ENCODE measurements around the gene PLCL2. TPM values are rescaled to one million over a fixed set of nuclear protein-coding genes. Genes with fewer than 3 reads are reported as not detected.

The PLCL2 gene
- total and polyA plus RNA-seq, 5 donors from 2014 or later = 27.1 to 42.9 (median 33.5) TPM

- H3K4me1 Mint-ChIP-seq = peaks cover 15 to 34% (median 25%) of the 10 kb centered on the region in 4 donors
These were observed 203.3 kb downstream of the PLCL2 start for GRCh38 chr3:17088017-17088416.

GRCh38 chr3:17088602-17089313 is 204.0 kb downstream of the PLCL2 start:
- H3K4me3 ChIP-seq (ENCODE audit: low read depth, low read length) = no peak overlapping the region
- DNase-seq (peak in 1 of 3 donors; percentile 12), ATAC-seq (ENCODE audit: low read depth in 2 of 2) (no peak)
- no peaks in the 10 kb centered on the region for H3K9me3 ChIP-seq (ENCODE audit: control insufficient read depth in 2 of 2, low read length in 2 of 2)
- no peaks in the 10 kb centered on the region for H3K27me3 Mint-ChIP-seq
- peak overlapping the region; percentile 70 to 85 (median 78) for H3K27ac Mint-ChIP-seq
- peaks cover 0 to 2% (median 0%) of the 10 kb centered on the region in 7 donors for H3K9me3 Mint-ChIP-seq
- H3K4me1 ChIP-seq (ENCODE audit: control insufficient read depth, insufficient read depth, low read length, poor library complexity, severe bottlenecking) = peaks cover 3% of the 10 kb centered on the region
- H3K27ac ChIP-seq (ENCODE audit: insufficient read depth, low read length, poor library complexity, severe bottlenecking) = no peak overlapping the region
- peak overlapping the region in 1 of 4 donors; percentile 13 for H3K4me3 Mint-ChIP-seq
- H3K36me3 Mint-ChIP-seq = peaks cover 49% of the 10 kb centered on the region
- peaks cover 24% of the 10 kb centered on the region for H3K36me3 ChIP-seq (ENCODE audit: control insufficient read depth, insufficient read depth, low read length)
- H3K27me3 ChIP-seq (ENCODE audit: control insufficient read depth, insufficient read depth, low read length) = no peaks in the 10 kb centered on the region
- H3K4me1 Mint-ChIP-seq = peaks cover 14 to 34% (median 25%) of the 10 kb centered on the region in 4 donors

More at GRCh38 chr3:17088017-17088416, 203.3 kb downstream of the PLCL2 start:
- H3K27me3 Mint-ChIP-seq = no peaks in the 10 kb centered on the region
- no peaks in the 10 kb centered on the region for H3K27me3 ChIP-seq (ENCODE audit: control insufficient read depth, insufficient read depth, low read length)
- H3K9me3 ChIP-seq (ENCODE audit: control insufficient read depth in 2 of 2, low read length in 2 of 2) = no peaks in the 10 kb centered on the region
- H3K4me3 Mint-ChIP-seq = no peak overlapping the region
- no peak overlapping the region for H3K4me3 ChIP-seq (ENCODE audit: low read depth, low read length)
- peak overlapping the region; percentile 70 to 93 (median 85) for H3K27ac Mint-ChIP-seq
- H3K36me3 ChIP-seq (ENCODE audit: control insufficient read depth, insufficient read depth, low read length) = peaks cover 24% of the 10 kb centered on the region
- DNase-seq (no peak), ATAC-seq (ENCODE audit: low read depth in 2 of 2) (no peak)
- H3K27ac ChIP-seq (ENCODE audit: insufficient read depth, low read length, poor library complexity, severe bottlenecking) = no peak overlapping the region
- peaks cover 0 to 3% (median 0%) of the 10 kb centered on the region in 7 donors for H3K9me3 Mint-ChIP-seq
- H3K36me3 Mint-ChIP-seq = peaks cover 56% of the 10 kb centered on the region
- peaks cover 3% of the 10 kb centered on the region for H3K4me1 ChIP-seq (ENCODE audit: control insufficient read depth, insufficient read depth, low read length, poor library complexity, severe bottlenecking)

GRCh38 chr3:17089314-17089700 is 204.6 kb downstream of the PLCL2 start:
- Mint-ChIP-seq H3K27me3 (no peaks in the 10 kb centered on the region), H3K9me3 (no peaks in the 10 kb centered on the region), H3K27ac (peak overlapping the region in 1 of 3 donors; percentile 49), H3K36me3 (peaks cover 46% of the 10 kb centered on the region), H3K4me1 (peaks cover 14 to 34% (median 25%) of the 10 kb centered on the region in 4 donors), H3K4me3 (no peak overlapping the region)
- peaks cover 3% of the 10 kb centered on the region for H3K4me1 ChIP-seq (ENCODE audit: control insufficient read depth, insufficient read depth, low read length, poor library complexity, severe bottlenecking)
- H3K36me3 ChIP-seq (ENCODE audit: control insufficient read depth, insufficient read depth, low read length) = peaks cover 24% of the 10 kb centered on the region
- H3K27ac ChIP-seq (ENCODE audit: insufficient read depth, low read length, poor library complexity, severe bottlenecking) = no peak overlapping the region
- H3K27me3 ChIP-seq (ENCODE audit: control insufficient read depth, insufficient read depth, low read length) = no peaks in the 10 kb centered on the region
- no peaks in the 10 kb centered on the region for H3K9me3 ChIP-seq (ENCODE audit: control insufficient read depth in 2 of 2, low read length in 2 of 2)
- DNase-seq = no peak
- H3K4me3 ChIP-seq (ENCODE audit: low read depth, low read length) = no peak overlapping the region
- ATAC-seq (ENCODE audit: low read depth in 2 of 2) = no peak

- no peak for DNase-seq
- H3K27me3 ChIP-seq (ENCODE audit: control insufficient read depth, insufficient read depth, low read length) = no peaks in the 10 kb centered on the region
- no peak overlapping the region for H3K4me3 ChIP-seq (ENCODE audit: low read depth, low read length)
- H3K27ac ChIP-seq (ENCODE audit: insufficient read depth, low read length, poor library complexity, severe bottlenecking) = no peak overlapping the region
- Mint-ChIP-seq H3K9me3 (no peaks in the 10 kb centered on the region), H3K36me3 (peaks cover 40% of the 10 kb centered on the region), H3K27ac (peak overlapping the region in 1 of 3 donors; percentile 53), H3K27me3 (no peaks in the 10 kb centered on the region), H3K4me1 (peaks cover 14 to 34% (median 25%) of the 10 kb centered on the region in 4 donors), H3K4me3 (no peak overlapping the region)
- H3K4me1 ChIP-seq (ENCODE audit: control insufficient read depth, insufficient read depth, low read length, poor library complexity, severe bottlenecking) = peaks cover 3% of the 10 kb centered on the region
- peaks cover 18% of the 10 kb centered on the region for H3K36me3 ChIP-seq (ENCODE audit: control insufficient read depth, insufficient read depth, low read length)
- ATAC-seq (ENCODE audit: low read depth in 2 of 2) = no peak
- no peaks in the 10 kb centered on the region for H3K9me3 ChIP-seq (ENCODE audit: control insufficient read depth in 2 of 2, low read length in 2 of 2)
These were observed 205.7 kb downstream of the PLCL2 start for GRCh38 chr3:17090280-17090983.

- Histone ChIP-seq H3K4me3 (ENCODE audit: low read depth, low read length) (no peak overlapping the region), H3K27me3 (ENCODE audit: control insufficient read depth, insufficient read depth, low read length) (no peaks in the 10 kb centered on the region), H3K36me3 (ENCODE audit: control insufficient read depth, insufficient read depth, low read length) (peaks cover 18% of the 10 kb centered on the region), H3K4me1 (ENCODE audit: control insufficient read depth, insufficient read depth, low read length, poor library complexity, severe bottlenecking) (peaks cover 3% of the 10 kb centered on the region), H3K9me3 (ENCODE audit: control insufficient read depth in 2 of 2, low read length in 2 of 2) (no peaks in the 10 kb centered on the region), H3K27ac (ENCODE audit: insufficient read depth, low read length, poor library complexity, severe bottlenecking) (no peak overlapping the region)
- Mint-ChIP-seq H3K9me3 (peaks cover 0 to 1% (median 0%) of the 10 kb centered on the region in 7 donors), H3K27ac (no peak overlapping the region), H3K4me1 (peaks cover 3 to 21% (median 15%) of the 10 kb centered on the region in 4 donors), H3K27me3 (no peaks in the 10 kb centered on the region), H3K4me3 (no peak overlapping the region), H3K36me3 (peaks cover 28% of the 10 kb centered on the region)
- DNase-seq (no peak), ATAC-seq (ENCODE audit: low read depth in 2 of 2) (no peak)
These were observed 207.3 kb downstream of the PLCL2 start for GRCh38 chr3:17091910-17092582.

- Mint-ChIP-seq H3K36me3 (peaks cover 23% of the 10 kb centered on the region), H3K27me3 (no peaks in the 10 kb centered on the region), H3K27ac (no peak overlapping the region), H3K4me1 (peaks cover 0 to 16% (median 10%) of the 10 kb centered on the region in 4 donors), H3K4me3 (no peak overlapping the region), H3K9me3 (peaks cover 0 to 1% (median 0%) of the 10 kb centered on the region in 7 donors)
- no peak overlapping the region for H3K27ac ChIP-seq (ENCODE audit: insufficient read depth, low read length, poor library complexity, severe bottlenecking)
- H3K36me3 ChIP-seq (ENCODE audit: control insufficient read depth, insufficient read depth, low read length) = peaks cover 18% of the 10 kb centered on the region
- DNase-seq (no peak), ATAC-seq (ENCODE audit: low read depth in 2 of 2) (no peak)
- H3K4me3 ChIP-seq (ENCODE audit: low read depth, low read length) = no peak overlapping the region
- no peaks in the 10 kb centered on the region for H3K27me3 ChIP-seq (ENCODE audit: control insufficient read depth, insufficient read depth, low read length)
- peaks cover 3% of the 10 kb centered on the region for H3K4me1 ChIP-seq (ENCODE audit: control insufficient read depth, insufficient read depth, low read length, poor library complexity, severe bottlenecking)
- H3K9me3 ChIP-seq (ENCODE audit: control insufficient read depth in 2 of 2, low read length in 2 of 2) = no peaks in the 10 kb centered on the region
These were observed 207.8 kb downstream of the PLCL2 start for GRCh38 chr3:17092583-17092933.

GRCh38 chr3:17094551-17094950 is 209.8 kb downstream of the PLCL2 start:
- Histone ChIP-seq H3K4me1 (ENCODE audit: control insufficient read depth, insufficient read depth, low read length, poor library complexity, severe bottlenecking) (no peaks in the 10 kb centered on the region), H3K9me3 (ENCODE audit: control insufficient read depth in 2 of 2, low read length in 2 of 2) (no peaks in the 10 kb centered on the region), H3K27ac (ENCODE audit: insufficient read depth, low read length, poor library complexity, severe bottlenecking) (no peak overlapping the region), H3K27me3 (ENCODE audit: control insufficient read depth, insufficient read depth, low read length) (no peaks in the 10 kb centered on the region), H3K4me3 (ENCODE audit: low read depth, low read length) (no peak overlapping the region), H3K36me3 (ENCODE audit: control insufficient read depth, insufficient read depth, low read length) (peaks cover 18% of the 10 kb centered on the region)
- Mint-ChIP-seq H3K9me3 (peaks cover 0 to 1% (median 0%) of the 10 kb centered on the region in 7 donors), H3K4me3 (no peak overlapping the region), H3K36me3 (peaks cover 13% of the 10 kb centered on the region), H3K27me3 (no peaks in the 10 kb centered on the region), H3K27ac (no peak overlapping the region), H3K4me1 (peaks cover 0 to 2% (median 0%) of the 10 kb centered on the region in 4 donors)
- ATAC-seq (ENCODE audit: low read depth in 2 of 2) (no peak), DNase-seq (no peak)

Measured in CD4-positive, CD25-positive, alpha-beta regulatory T cell (primary cell).